Left colon (tissue), 2 donors: Measurements from ENCODE around the gene CRHR2. TPM values are rescaled to one million over a fixed set of nuclear protein-coding genes. Genes with fewer than 3 reads are reported as not detected.
"Not testable (repeated sequence)": the region's sequence is repeated elsewhere in the genome, so short reads cannot be mapped to it uniquely, and the experiment has no call there.

Experiments used
- ATAC-seq: fragments of 200-7000 bp; cut with Tn5 transposase; one replicate; pipeline ENCODE4 v1.9.1; 2020; ENCODE audit warnings: mild to moderate bottlenecking, moderate library complexity
- DNase-seq, 2 donors: peaks; one replicate each; pipeline ENCODE4 v3.0.0-alpha.2; 2020
- intact Hi-C, 2 donors: fragments of 100-400 bp; cut with DNase I in 1 of 2; cut with micrococcal nuclease in 1 of 2; formaldehyde crosslinking; loops; one replicate each; pipeline versions ENCODE4 v1.11.2 to v1.14.0; 2022; cut with DNase I, micrococcal nuclease
- total RNA-seq, 2 donors: library from RNA; stranded (reverse); fragmentation: NEBNext Ultra II Directional; extraction: Animal tissue kit (Norgen Biotek cat#: 25700); gene quantifications; one replicate each; pipeline ENCODE4 v1.2.1, GENCODE V29; 2021
- donor health status: DM: no; HTN: no; CAD: no.
- donor health status: DM: yes; HTN: yes; CAD: no.

CRHR2 gene
- total RNA-seq, 2 donors from 2014 or later: 0.09 TPM; not detected in 1

GRCh38 chr7:30644286-30644955 lies 37.8 kb downstream of the CRHR2 start:
- DNase-seq: no peak
- ATAC-seq: no peak
- intact Hi-C loops: no loop called here

GRCh38 chr7:30642789-30643188 lies 39.5 kb downstream of the CRHR2 start:
- peak; percentile 44 for ATAC-seq
- DNase-seq: no peak
- intact Hi-C loops: no loop called here

GRCh38 chr7:30642322-30642721 lies 39.9 kb downstream of the CRHR2 start:
- DNase-seq, ATAC-seq, intact Hi-C loops: not testable (repeated sequence)

GRCh38 chr7:30635798-30636197 lies 46.5 kb downstream of the CRHR2 start:
- ATAC-seq (no peak), DNase-seq (no peak)
- intact Hi-C loops: no loop called here

- DNase-seq (no peak), ATAC-seq (no peak)
Measured at GRCh38 chr7:30634634-30635201, 47.5 kb downstream of the CRHR2 start.

GRCh38 chr7:30634193-30634626 lies 48.0 kb downstream of the CRHR2 start:
- DNase-seq: no peak
- intact Hi-C loops: no loop called here
- ATAC-seq: no peak

More at GRCh38 chr7:30634634-30635201, 47.5 kb downstream of the CRHR2 start:
- intact Hi-C loops: no loop called here

- no peak for ATAC-seq
- DNase-seq: no peak
- intact Hi-C loops: no loop called here
Measured at GRCh38 chr7:30633223-30633622, 49.0 kb downstream of the CRHR2 start.

GRCh38 chr7:30630986-30631385 lies 51.3 kb downstream of the CRHR2 start:
- DNase-seq (no peak), ATAC-seq (no peak)
- intact Hi-C loops: no loop called here

GRCh38 chr7:30627026-30627425 lies 55.2 kb downstream of the CRHR2 start:
- no peak for DNase-seq
- ATAC-seq: no peak
- intact Hi-C loops: no loop called here

- intact Hi-C loops: no loop called here
- ATAC-seq: peak; percentile 34
Measured at GRCh38 chr7:30625283-30625682, 57.0 kb downstream of the CRHR2 start.

GRCh38 chr7:30618961-30619360 lies 63.3 kb downstream of the CRHR2 start:
- no peak for DNase-seq
- ATAC-seq: no peak
- intact Hi-C loops: no loop called here

More at GRCh38 chr7:30625283-30625682, 57.0 kb downstream of the CRHR2 start:
- no peak for DNase-seq

- ATAC-seq (peak; percentile 52), DNase-seq (no peak)
- intact Hi-C loops: no loop called here
Measured at GRCh38 chr7:30618080-30618676, 64.1 kb downstream of the CRHR2 start.

GRCh38 chr7:30617359-30617758 lies 64.9 kb downstream of the CRHR2 start:
- peak; percentile 92 for ATAC-seq
- intact Hi-C loops: no loop called here
- DNase-seq: peak; percentile 18 to 33

- intact Hi-C loops: no loop called here
- no peak for DNase-seq
- peak; percentile 43 for ATAC-seq
Measured at GRCh38 chr7:30616318-30616717, 65.9 kb downstream of the CRHR2 start.

- no peak for DNase-seq
- ATAC-seq: no peak
- intact Hi-C loops: no loop called here
Measured at GRCh38 chr7:30613366-30614325, 68.6 kb downstream of the CRHR2 start.

- intact Hi-C loops: no loop called here
- no peak for DNase-seq
- no peak for ATAC-seq
Measured at GRCh38 chr7:30612658-30613265, 69.5 kb downstream of the CRHR2 start.

- intact Hi-C loops: no loop called here
Measured at GRCh38 chr7:30605832-30606231, 76.4 kb downstream of the CRHR2 start.

GRCh38 chr7:30604901-30605300 lies 77.4 kb downstream of the CRHR2 start:
- ATAC-seq (no peak), DNase-seq (no peak)
- intact Hi-C loops: no loop called here

More at GRCh38 chr7:30605832-30606231, 76.4 kb downstream of the CRHR2 start:
- DNase-seq (no peak), ATAC-seq (no peak)
